SW480 (cell line): ENCODE results near the gene SENP2.
"Not testable (repeated sequence)": the region's sequence is repeated elsewhere in the genome, so short reads cannot be mapped to it uniquely, and the experiment has no call there.

Experiments
- DNase-seq: peaks from one replicate; pipeline ENCODE4 v3.0.0-alpha.2; 2016; ENCODE audit warnings: low spot score

SENP2 gene

GRCh38 chr3:185585859-185586685 lies at the start of gene SENP2:
SENP2 (plus strand) TSS chr3:185586295; CDS start chr3:185586414, 119 bp downstream.
- peak; percentile 98 for DNase-seq

- peak; percentile 54 for DNase-seq
These were observed 48.6 kb upstream of the SENP2 start for GRCh38 chr3:185537369-185537970.

GRCh38 chr3:185539934-185540333 lies 46.2 kb upstream of the SENP2 start:
- DNase-seq, result no peak

- DNase-seq, result no peak
These were observed 45.4 kb upstream of the SENP2 start for GRCh38 chr3:185540695-185541094.

- DNase-seq, result peak; percentile 69
These were observed 37.0 kb upstream of the SENP2 start for GRCh38 chr3:185549122-185549521.

GRCh38 chr3:185549651-185550111 lies 36.4 kb upstream of the SENP2 start:
- no peak for DNase-seq

GRCh38 chr3:185552358-185552877 lies 33.7 kb upstream of the SENP2 start, which contains the start of gene LIPH:
LIPH (minus strand) TSS chr3:185552588; CDS start chr3:185552471, 117 bp downstream.
- DNase-seq, result peak; percentile 50

- DNase-seq, result no peak
These were observed 31.0 kb upstream of the SENP2 start for GRCh38 chr3:185555101-185555501.

GRCh38 chr3:185555860-185556347 lies 30.2 kb upstream of the SENP2 start:
- DNase-seq, result no peak

- DNase-seq, result not testable (repeated sequence)
These were observed 29.5 kb upstream of the SENP2 start for GRCh38 chr3:185556640-185557039.

- peak; percentile 84 for DNase-seq
These were observed 27.7 kb upstream of the SENP2 start for GRCh38 chr3:185558395-185558794.

- no peak for DNase-seq
These were observed 26.4 kb upstream of the SENP2 start for GRCh38 chr3:185559706-185560090.

- no peak for DNase-seq
These were observed 25.4 kb upstream of the SENP2 start for GRCh38 chr3:185560676-185561075.

- DNase-seq, result no peak
These were observed 24.6 kb upstream of the SENP2 start for GRCh38 chr3:185561374-185561943.

GRCh38 chr3:185561958-185562357 lies 24.1 kb upstream of the SENP2 start:
- no peak for DNase-seq

- no peak for DNase-seq
These were observed 13.9 kb upstream of the SENP2 start for GRCh38 chr3:185572183-185572582.

- DNase-seq, result peak; percentile 66
These were observed 10.8 kb upstream of the SENP2 start for GRCh38 chr3:185575108-185575869.

GRCh38 chr3:185582236-185582635 lies 3.9 kb upstream of the SENP2 start:
- DNase-seq, result no peak

- no peak for DNase-seq
These were observed 3.2 kb upstream of the SENP2 start for GRCh38 chr3:185582871-185583270.

- no peak for DNase-seq
These were observed 2.2 kb upstream of the SENP2 start for GRCh38 chr3:185583925-185584324.

- DNase-seq, result no peak
These were observed 1.4 kb upstream of the SENP2 start for GRCh38 chr3:185584686-185585085.

- peak; percentile 16 for DNase-seq
These were observed 607 bp upstream of the SENP2 start for GRCh38 chr3:185585518-185585858.
